IMR-90 (cell line): ENCODE measurements around the gene HPRT1. TPM values are rescaled to one million over a fixed set of nuclear protein-coding genes. Genes with fewer than 3 reads are reported as not detected.

Experiments used
- ATAC-seq: fragments of 200-7000 bp; cut with Tn5 transposase; 2 replicates; pipeline ENCODE4 v1.9.1; 2020; ENCODE audit warnings: low read depth, mild to moderate bottlenecking, moderate library complexity
- BruUV-seq: library from RNA; stranded (reverse); fragments of 400-500 nt; replicated peaks from 2 replicates; lab custom pipeline; 2021; lab: Mats Ljungman, UMichigan
- CTCF ChIA-PET: fragments of 300-600 bp; formaldehyde crosslinking; extraction: SDS; loops from one replicate; lab custom pipeline; 2021; ENCODE audit warnings: antibody characterized with exemption; lab: Yijun Ruan, JAX
- POLR2A ChIA-PET: fragments of 300-600 bp; sonication (Branson Sonifier 250); formaldehyde crosslinking; loops from one replicate; lab custom pipeline; 2022; ENCODE audit warnings: antibody characterized with exemption; ENCODE audit not compliant: unreplicated experiment; lab: Charles Lee
- DNase-seq: peaks from one replicate; pipeline ENCODE4 v3.0.0; 2013
- H2AFZ ChIP-seq: replicated peaks from 2 replicates; pipeline ENCODE3; 2013; ENCODE audit warnings: low read length, mild to moderate bottlenecking; ENCODE audit not compliant: poor library complexity
- H2AK5ac ChIP-seq: 2 replicates; pipeline ENCODE4 v1.6.1; 2013; ENCODE audit warnings: low read depth, low read length, inconsistent platforms
- H2AK9ac ChIP-seq: replicated peaks from 2 replicates; pipeline ENCODE3; 2013; ENCODE audit warnings: mild to moderate bottlenecking, low read depth, low read length, moderate library complexity; ENCODE audit not compliant: poor library complexity
- H2BK120ac ChIP-seq: 2 replicates; pipeline ENCODE4 v1.6.1; 2013; ENCODE audit warnings: low read depth, low read length, inconsistent platforms
- H2BK15ac ChIP-seq: 3 replicates; pipeline ENCODE4 v1.6.1; 2013; ENCODE audit warnings: low read depth, low read length, inconsistent platforms
- H2BK20ac ChIP-seq: 2 replicates; pipeline ENCODE4 v1.6.1; 2013; ENCODE audit warnings: low read depth, mild to moderate bottlenecking, inconsistent platforms, low read length, moderate library complexity
- H2BK5ac ChIP-seq: 2 replicates; pipeline ENCODE4 v1.6.1; 2013; ENCODE audit warnings: mild to moderate bottlenecking, low read depth, low read length, inconsistent platforms; ENCODE audit not compliant: poor library complexity, severe bottlenecking
- H3K14ac ChIP-seq: replicated peaks from 2 replicates; pipeline ENCODE4 v1.6.1; 2013; ENCODE audit warnings: low read depth, low read length, inconsistent platforms
- H3K18ac ChIP-seq: 2 replicates; pipeline ENCODE4 v1.6.1; 2013; ENCODE audit warnings: low read depth, low read length, control low read depth
- H3K23ac ChIP-seq: 2 replicates; pipeline ENCODE4 v1.6.1; 2013; ENCODE audit warnings: low read depth, low read length, inconsistent platforms
- H3K27ac ChIP-seq: 2 replicates; pipeline ENCODE4 v1.5.1; 2013; ENCODE audit warnings: mild to moderate bottlenecking, control low read depth, low read length; ENCODE audit not compliant: insufficient read depth
- H3K27me3 ChIP-seq: 2 replicates; pipeline ENCODE4 v1.6.1; 2013; ENCODE audit warnings: low read length; ENCODE audit not compliant: control insufficient read depth, insufficient read depth
- H3K36me3 ChIP-seq: 2 replicates; pipeline ENCODE4 v1.6.1; 2013; ENCODE audit warnings: low read length, mixed read lengths; ENCODE audit not compliant: control insufficient read depth, insufficient read depth
- H3K4ac ChIP-seq: 2 replicates; pipeline ENCODE4 v1.6.1; 2013; ENCODE audit warnings: low read depth, low read length, inconsistent platforms
- H3K4me1 ChIP-seq: 2 replicates; pipeline ENCODE4 v1.6.1; 2013; ENCODE audit warnings: low read length, mixed read lengths; ENCODE audit not compliant: control insufficient read depth, insufficient read depth
- H3K4me2 ChIP-seq: 2 replicates; pipeline ENCODE4 v1.6.1; 2013; ENCODE audit warnings: low read depth, mild to moderate bottlenecking, control low read depth, low read length, moderate library complexity
- H3K4me3 ChIP-seq: 2 replicates; pipeline ENCODE4 v1.5.1; 2013; ENCODE audit warnings: low read depth, mild to moderate bottlenecking, control low read depth, low read length, moderate library complexity; ENCODE audit not compliant: insufficient read depth
- H3K56ac ChIP-seq: 2 replicates; pipeline ENCODE4 v1.6.1; 2013; ENCODE audit warnings: low read length, inconsistent platforms; ENCODE audit not compliant: insufficient read depth; ENCODE audit errors: extremely low read depth
- H3K79me1 ChIP-seq, 2 experiments: 2 replicates each; pipeline ENCODE4 v1.6.1; 2013; ENCODE audit warnings: low read length in 2 of 2, inconsistent platforms in 1 of 2, low read depth in 1 of 2
- H3K9ac ChIP-seq: 2 replicates; pipeline ENCODE4 v1.6.1; 2013; ENCODE audit warnings: low read depth, low read length, control low read depth
- H3K9me1 ChIP-seq: 2 replicates; pipeline ENCODE4 v1.6.1; 2013; ENCODE audit warnings: low read length, inconsistent platforms; ENCODE audit not compliant: insufficient read depth
- H3K9me3 ChIP-seq: 2 replicates; pipeline ENCODE4 v1.6.1; 2013; ENCODE audit warnings: low read length; ENCODE audit not compliant: control insufficient read depth, insufficient read depth
- H4K20me1 ChIP-seq: 2 replicates; pipeline ENCODE4 v1.6.1; 2013; ENCODE audit warnings: low read length, inconsistent platforms; ENCODE audit not compliant: insufficient read depth
- H4K5ac ChIP-seq: 2 replicates; pipeline ENCODE4 v1.6.1; 2013; ENCODE audit warnings: mild to moderate bottlenecking, low read depth, low read length, control low read depth
- H4K8ac ChIP-seq, 2 experiments: 2 replicates each; pipeline ENCODE4 v1.6.1; 2013; ENCODE audit warnings: low read depth in 2 of 2, low read length in 2 of 2, control low read depth in 1 of 2, inconsistent platforms in 1 of 2
- H4K91ac ChIP-seq: 2 replicates; pipeline ENCODE4 v1.6.1; 2013; ENCODE audit warnings: low read depth, low read length, inconsistent platforms; ENCODE audit not compliant: insufficient read depth
- CHD1 ChIP-seq: IDR thresholded peaks from 2 replicates; pipeline ENCODE4 v1.6.1; 2012; ENCODE audit warnings: low read depth, low read length, improper control_type of control experiment
- MAFK ChIP-seq: IDR thresholded peaks from 2 replicates; pipeline ENCODE4 v1.6.1; 2012; ENCODE audit warnings: low read depth, low read length, improper control_type of control experiment
- NFE2L2 ChIP-seq: fragments of 150-350 bp; IDR thresholded peaks from 2 replicates; pipeline ENCODE4 v1.6.1; 2016; ENCODE audit warnings: low read depth, mild to moderate bottlenecking, low read length
- RAD21 ChIP-seq: IDR thresholded peaks from 2 replicates; pipeline ENCODE4 v1.6.1; 2012; ENCODE audit warnings: low read length, improper control_type of control experiment
- RCOR1 ChIP-seq: IDR thresholded peaks from 2 replicates; pipeline ENCODE4 v1.6.1; 2012; ENCODE audit warnings: mild to moderate bottlenecking, low read length, improper control_type of control experiment; ENCODE audit not compliant: insufficient replicate concordance
- RFX5 ChIP-seq: IDR thresholded peaks from 2 replicates; pipeline ENCODE4 v1.8.0; 2012; ENCODE audit warnings: low read depth, mild to moderate bottlenecking, low read length, moderate library complexity
- WGBS, 2 experiments: methylation state at CpG; one replicate each; pipeline versions ENCODE4 v1.1.5 to v1.1.7; 2013; ENCODE audit warnings: missing lambda C conversion rate in 2 of 2; ENCODE audit not compliant: insufficient read length in 1 of 2; ENCODE audit errors: extremely low coverage in 2 of 2; 5-methylcytosine and 5-hydroxymethylcytosine counted together
- dilution Hi-C: fragments of 300-500 bp; cut with HindIII; formaldehyde crosslinking; loops from one replicate; pipeline ENCODE4 v1.14.3; 2018; ENCODE audit warnings: low sequenced_read_pairs; ENCODE audit not compliant: unreplicated experiment
- in situ Hi-C: fragments of 300-500 bp; cut with MboI; formaldehyde crosslinking; loops from 3 replicates; pipeline ENCODE4 v1.14.3; 2019; ENCODE audit warnings: low sequenced_read_pairs, inconsistent platforms, mixed read lengths
- intact Hi-C: fragments of 100-400 bp; cut with micrococcal nuclease; formaldehyde crosslinking; loops from 2 replicates; pipeline ENCODE4 v1.10.0; 2022
- polyA plus RNA-seq, 3 experiments: library from polyadenylated mRNA; depleted of rRNA; stranded (reverse); fragments of >200 nt; gene quantifications; 2 replicates each; pipeline ENCODE4 v1.2.3, GENCODE V29; 2012; ENCODE audit warnings: low replicate concordance in 1 of 3
- total RNA-seq: library from RNA; depleted of rRNA; stranded (reverse); fragments of >200 nt; gene quantifications from 2 replicates; pipeline ENCODE4 v1.2.3, GENCODE V29; 2012

The HPRT1 gene
- total and polyA plus RNA-seq, 2 of the 4 experiments (the other 2 are of a cell fraction), result 7.0 to 30.3 TPM

GRCh38 chrX:134476284-134476683, 16.3 kb downstream of the HPRT1 start:
- no peak overlapping the region for H3K4me3 ChIP-seq
- no peak overlapping the region for H2BK120ac ChIP-seq
- H3K56ac ChIP-seq, result no peak overlapping the region
- H2AFZ ChIP-seq, result no peak overlapping the region
- H2AK9ac ChIP-seq, result no peak overlapping the region
- intact Hi-C loops, result no loop called here
- no peak overlapping the region for H2BK20ac ChIP-seq
- H2BK15ac ChIP-seq, result no peak overlapping the region
- H2BK5ac ChIP-seq, result no peak overlapping the region
- H3K14ac ChIP-seq, result no peak overlapping the region
- dilution Hi-C loops, result no loop called here
- POLR2A ChIA-PET, result no interaction called here
- H4K20me1 ChIP-seq, result no peaks in the 10 kb centered on the region
- H3K9ac ChIP-seq, result no peak overlapping the region
- H3K27me3 ChIP-seq, result no peaks in the 10 kb centered on the region
- WGBS, 2 experiments, result no CpG with 5 or more reads among the region's 1 CpG
- H3K23ac ChIP-seq, result no peak overlapping the region
- H3K4me2 ChIP-seq, result no peak overlapping the region
- no TSS peak for BruUV-seq
- no peak overlapping the region for H4K91ac ChIP-seq
- H3K4ac ChIP-seq, result no peak overlapping the region
- H3K18ac ChIP-seq, result no peak overlapping the region
- CTCF ChIA-PET, result interaction anchor here (0.6 kb wide), 1 partner anchor 20 kb away, joined by 3 read pairs; no protein-coding TSS in a partner anchor
- in situ Hi-C loops, result no loop called here
- no peak overlapping the region for H3K27ac ChIP-seq
- H4K5ac ChIP-seq, result no peak overlapping the region
- no peaks in the 10 kb centered on the region for H3K9me1 ChIP-seq
- no peaks in the 10 kb centered on the region for H3K36me3 ChIP-seq
- DNase-seq (no peak), ATAC-seq (no peak)
- no peak overlapping the region for H2AK5ac ChIP-seq
- no peaks in the 10 kb centered on the region for H3K9me3 ChIP-seq
- no peak overlapping the region for H4K8ac ChIP-seq
- H3K4me1 ChIP-seq, result no peaks in the 10 kb centered on the region
- TF ChIP-seq RAD21 (no peak), CHD1 (no peak), NFE2L2 (no peak), RFX5 (no peak), RCOR1 (no peak), MAFK (no peak)
- H3K79me1 ChIP-seq, result peaks cover 0 to 4% of the 10 kb centered on the region in 2 experiments; a peak in 1 of 4 replicates
